Measurements from ENCODE around the gene NKD2.
"Not testable (repeated sequence)": the region's sequence is repeated elsewhere in the genome, so short reads cannot be mapped to it uniquely, and the experiment has no call there.

NKD2 gene

DNA sequence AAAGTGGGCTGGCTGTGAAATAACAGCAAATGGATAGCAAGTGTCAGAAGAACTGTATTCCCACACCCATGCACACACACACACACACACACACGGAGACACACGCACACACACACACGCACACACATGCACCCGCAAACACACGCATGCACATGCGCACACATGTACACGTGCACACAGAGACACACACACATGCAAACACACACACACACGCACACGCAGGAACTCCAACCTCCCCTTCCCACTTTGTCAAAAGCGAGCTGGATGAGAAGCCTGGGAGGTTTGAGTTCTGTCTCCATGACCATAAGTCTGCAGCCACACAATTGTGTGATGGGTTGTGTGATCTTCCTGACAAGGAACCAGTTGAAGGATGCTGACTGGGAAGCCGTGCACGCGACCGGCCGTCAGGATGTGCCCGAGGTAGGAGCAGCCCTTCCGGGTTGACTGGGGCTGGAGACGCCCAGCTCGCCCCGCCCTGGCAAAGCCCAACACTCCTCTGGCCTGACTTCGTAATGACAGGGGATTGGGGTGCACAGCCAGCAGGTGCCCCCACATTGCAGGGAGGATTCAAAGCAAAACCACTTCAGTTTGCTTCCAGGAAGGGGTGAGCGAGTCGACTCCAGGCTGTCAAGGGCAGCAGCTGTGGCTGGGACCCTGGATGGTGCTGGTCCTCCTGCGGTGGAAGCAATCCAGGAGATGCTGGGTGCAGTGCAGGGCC, 29.3 kb upstream of the NKD2 start:
- no peak for DNase-seq

DNA sequence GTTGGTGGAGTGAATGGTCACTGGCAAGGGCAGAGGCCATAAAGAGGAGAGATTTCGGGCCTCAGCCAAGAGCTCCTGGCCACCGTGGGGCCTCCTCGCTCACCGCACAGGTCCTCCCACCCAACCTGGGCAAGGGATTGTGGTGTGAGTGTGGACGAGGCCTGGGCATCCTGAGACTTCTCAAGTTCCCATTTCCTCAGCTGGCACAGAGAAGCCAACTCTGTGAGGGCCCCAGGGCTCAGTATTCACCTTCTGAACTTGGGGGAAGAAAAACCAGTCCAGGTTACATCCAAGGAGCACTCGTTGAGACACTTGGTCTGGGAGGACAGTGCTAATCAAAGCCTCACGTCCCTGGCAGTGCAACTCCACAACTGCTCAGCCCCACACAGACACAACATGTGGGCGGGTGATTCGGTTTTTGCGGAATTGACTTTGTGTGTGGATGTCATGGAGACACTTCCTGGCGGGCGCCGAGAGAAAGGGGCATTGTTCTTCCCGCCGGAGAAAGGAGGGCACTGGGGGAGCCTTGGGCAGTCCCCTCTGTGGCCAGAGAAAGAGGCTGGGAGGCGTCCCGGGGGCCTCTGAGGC, 28.5 kb upstream of the NKD2 start:
- DNase-seq: no peak

DNA sequence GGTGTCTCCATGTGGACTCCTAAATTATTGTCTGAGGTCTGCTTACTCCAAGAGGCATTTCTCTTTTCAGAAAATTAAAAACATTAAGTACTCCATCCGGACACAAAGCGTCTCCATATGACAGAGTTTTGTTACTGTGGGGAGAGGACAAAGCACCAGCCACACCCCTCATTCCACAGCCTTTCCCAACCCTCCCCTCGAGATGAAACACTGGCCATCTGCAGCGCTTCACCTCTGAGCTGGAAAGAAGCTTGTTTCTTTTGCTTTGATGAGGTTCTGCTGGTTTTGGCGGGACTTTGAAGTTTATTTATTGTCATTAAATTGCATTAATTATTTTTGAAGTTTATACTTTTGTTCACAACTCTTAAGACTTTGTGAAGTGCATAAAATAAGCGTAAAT, 27.6 kb upstream of the NKD2 start:
- DNase-seq: no peak

DNA sequence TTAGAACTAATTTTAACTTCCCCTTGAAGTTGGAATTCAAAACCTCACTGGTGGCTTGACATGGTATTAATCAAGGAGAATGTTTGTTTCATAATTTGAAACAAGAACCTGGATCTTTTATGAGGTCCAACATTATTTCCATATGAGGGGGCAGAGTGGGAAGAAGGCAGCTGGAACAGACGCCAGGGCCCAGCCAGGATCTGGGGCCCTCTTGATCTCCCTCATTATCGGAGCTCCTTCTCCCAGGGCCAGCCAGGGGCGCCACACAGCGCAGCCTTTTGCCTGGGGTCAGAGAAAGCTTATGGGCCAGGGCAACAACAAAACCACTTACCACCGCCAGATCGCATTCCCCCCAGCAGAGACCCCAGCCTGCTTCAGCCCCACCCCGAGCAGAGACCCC, 27.1 kb upstream of the NKD2 start:
- DNase-seq: no peak

DNA sequence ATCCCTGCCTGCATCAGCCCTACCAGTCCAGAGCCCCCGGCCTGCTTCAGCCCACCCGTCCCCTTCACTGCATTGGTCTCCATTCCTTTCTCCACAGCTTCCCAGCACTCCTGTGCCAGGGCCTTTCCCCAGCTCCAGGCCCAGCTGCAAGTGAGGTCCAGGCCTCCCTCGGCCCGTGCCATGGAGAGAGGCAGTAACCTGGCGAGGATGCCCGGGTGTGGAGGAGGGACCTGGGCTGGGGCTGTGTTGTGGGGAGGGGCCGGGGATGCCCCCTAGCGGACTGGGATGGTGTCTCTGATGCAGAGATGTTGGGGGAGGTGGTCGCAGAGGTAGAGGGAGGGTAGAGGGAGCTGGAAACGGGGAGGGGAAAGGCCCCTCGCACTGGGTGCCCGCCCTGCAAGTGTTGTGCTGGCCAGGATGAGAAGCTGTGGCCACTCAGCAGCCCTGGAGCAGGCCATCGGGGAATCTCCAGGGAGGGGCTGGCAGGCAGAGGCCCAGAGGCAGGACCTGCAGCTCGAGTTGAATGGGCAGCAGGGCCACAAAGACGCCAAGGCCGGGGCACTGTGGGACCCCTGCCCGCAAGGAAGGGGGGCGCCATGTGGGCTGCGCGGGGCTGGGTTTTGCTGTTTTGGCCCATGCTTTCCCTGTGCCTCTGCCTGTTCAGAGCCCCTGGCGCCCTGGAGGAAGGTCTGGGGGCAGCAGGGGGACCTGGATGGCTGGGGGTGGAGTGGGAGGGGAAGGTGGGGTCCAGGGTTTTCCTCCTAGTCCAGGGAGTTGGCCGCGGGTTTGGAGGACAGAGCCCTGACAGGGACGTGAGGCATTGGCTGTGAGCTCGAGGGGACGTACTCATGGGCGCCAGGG, 26.0 kb upstream of the NKD2 start:
- DNase-seq: no peak

DNA sequence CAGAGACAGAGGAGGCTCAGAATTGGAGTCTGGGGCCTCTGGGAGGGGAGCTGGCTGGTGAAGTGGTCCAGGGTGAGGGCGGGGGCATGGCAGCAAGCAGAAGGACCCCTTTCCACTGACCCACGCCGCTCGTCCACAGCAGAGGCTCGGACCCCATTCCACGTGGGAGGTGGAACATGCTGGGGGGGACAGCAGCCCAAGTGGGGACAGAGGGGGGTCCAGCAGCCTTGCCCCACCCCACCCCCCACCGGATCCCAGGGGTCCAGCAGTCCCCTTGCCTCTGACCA, 25.4 kb upstream of the NKD2 start:
- no peak for DNase-seq

DNA sequence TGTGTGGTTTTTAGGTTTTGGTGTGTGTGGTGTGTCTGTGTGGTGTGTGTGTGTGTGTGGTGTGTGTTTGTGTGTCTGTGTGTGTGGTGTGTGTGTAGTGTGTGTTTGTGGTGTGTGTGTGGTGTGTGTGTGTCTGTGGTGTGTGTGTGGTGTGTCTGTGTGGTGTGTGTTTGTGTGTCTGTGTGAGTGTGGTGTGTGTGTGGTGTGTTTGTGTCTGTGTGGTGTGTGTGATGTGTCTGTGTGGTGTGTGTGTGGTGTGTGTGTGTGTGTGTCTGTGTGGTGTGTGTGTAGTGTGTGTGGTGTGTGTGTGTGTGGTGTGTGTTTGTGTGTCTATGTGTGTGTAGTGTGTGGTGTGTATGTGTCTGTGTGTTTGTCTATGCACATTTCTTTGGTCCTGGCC, 25.0 kb upstream of the NKD2 start:
- DNase-seq: no peak

DNA sequence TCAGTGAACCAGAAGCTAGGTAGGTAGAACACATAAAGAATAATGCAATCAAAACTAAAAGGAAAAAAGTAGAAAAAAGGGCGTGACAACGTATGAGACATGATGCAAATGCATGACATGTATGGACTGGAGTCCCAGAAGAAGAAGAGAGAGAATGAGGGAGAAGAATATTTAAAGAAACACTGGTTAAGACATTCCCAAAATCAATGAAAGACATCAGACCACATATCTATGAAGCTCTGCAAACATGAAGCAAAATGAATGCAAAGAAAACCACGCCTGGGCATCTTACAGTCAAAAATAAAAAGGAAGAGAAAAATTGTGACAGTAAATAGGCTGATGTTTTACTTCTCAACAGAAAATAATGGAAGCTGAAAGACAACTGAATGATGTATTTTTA, 23.8 kb upstream of the NKD2 start:
- DNase-seq: no peak

DNA sequence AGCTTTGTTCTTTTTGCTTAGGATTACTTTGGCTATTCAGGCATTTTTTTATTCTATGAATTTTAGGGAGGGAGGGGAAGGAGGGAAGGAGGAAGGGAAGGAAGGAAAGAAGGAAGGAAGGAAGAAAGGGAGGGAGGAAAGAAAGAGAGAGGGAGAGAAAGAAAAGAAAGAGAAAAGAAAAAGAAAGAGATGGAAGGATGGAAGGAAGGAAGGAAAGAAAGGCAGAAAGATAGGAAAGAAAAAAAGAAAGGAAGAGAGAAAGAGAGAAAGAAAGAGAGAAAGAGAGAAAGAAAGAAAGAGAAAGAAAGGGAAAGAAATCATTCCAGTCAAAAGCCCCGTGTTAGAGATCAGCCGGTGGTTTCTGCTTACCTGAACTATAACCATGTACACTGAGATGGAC, 20.8 kb upstream of the NKD2 start:
- DNase-seq: no peak

DNA sequence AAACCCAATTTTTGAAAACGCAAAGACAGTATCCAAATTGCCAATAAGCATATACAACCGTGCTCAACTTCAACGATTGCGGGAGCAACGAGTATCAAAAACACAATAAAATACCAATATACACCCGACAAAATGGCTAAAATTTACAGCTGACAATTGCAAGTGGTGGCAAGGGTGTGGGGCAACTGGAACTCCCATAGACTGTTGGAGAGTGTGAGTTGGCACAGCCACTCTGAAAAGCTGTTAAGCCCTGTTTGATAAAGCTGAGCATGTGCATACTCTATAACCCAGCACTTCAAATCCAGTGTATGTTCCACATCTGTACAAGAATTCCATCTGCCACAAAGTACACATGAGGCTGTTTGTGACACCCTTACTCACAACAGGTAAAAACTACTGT, 20.3 kb upstream of the NKD2 start:
- no peak for DNase-seq

DNA sequence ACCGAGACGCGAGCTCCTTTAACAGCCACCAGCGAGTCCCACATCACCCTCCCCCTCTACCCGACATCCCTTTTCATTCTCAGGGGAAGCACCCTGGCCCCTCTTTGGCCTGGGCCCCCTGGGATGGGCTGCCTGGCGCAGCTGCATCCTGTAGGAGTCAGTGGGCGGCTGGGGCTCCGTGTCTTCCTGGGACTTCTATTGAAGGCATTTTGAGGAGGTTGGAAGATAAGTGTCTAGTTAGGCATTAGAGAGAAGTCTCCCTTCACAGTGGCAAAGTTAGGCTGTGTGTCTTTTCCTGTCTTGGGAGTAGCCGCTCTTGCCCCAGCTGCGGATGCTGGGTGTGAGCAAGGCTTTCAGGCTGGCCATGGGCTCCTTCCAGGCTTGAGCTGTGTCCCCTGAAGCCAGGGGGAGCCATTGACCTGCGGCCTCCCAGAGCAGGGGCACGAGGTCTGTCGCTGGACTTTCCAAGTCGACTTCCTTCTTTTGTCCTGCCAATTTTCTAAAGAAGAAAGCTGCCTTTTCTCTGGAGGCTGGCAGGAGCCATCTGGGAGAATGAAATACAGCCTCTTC, 18.6 kb upstream of the NKD2 start:
- no peak for DNase-seq

DNA sequence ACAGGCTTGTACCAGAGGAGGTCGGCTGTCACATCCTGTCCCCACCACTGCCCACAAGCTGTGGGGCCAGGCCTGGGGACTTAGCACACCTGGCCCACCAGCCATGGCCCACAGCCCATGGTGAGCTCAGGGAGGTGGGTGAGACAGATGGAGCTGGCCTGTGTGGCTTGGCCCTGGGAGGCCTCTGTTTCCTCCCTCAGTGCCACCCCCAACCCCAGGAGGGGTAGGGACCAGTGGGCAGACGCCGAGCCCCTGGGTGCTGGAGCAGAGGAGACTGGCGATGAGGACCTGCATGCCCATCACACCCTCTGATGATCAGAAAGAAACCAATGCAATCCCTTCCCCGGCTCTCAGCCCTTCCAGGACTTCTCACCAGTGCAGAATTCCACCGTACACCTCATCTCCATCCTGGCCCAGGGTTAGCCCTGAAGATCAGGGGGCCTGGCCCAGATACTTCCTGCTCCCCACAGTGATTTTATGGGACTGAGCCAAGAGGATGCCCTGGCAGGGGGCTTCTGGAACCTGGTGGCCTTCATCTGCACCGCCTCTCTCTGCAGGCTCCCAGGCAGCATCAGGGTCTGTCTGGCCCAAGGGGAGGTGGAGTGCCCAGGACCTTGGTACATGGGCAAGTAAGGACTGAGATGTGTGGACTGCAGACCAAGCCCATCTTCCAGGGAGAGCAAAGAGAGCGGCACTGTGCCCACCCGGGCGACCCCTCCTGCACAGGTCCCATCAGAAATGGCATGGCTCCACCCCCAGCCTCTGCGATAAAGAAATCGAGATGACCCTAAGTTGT, 16.9 kb upstream of the NKD2 start:
- no peak for DNase-seq

DNA sequence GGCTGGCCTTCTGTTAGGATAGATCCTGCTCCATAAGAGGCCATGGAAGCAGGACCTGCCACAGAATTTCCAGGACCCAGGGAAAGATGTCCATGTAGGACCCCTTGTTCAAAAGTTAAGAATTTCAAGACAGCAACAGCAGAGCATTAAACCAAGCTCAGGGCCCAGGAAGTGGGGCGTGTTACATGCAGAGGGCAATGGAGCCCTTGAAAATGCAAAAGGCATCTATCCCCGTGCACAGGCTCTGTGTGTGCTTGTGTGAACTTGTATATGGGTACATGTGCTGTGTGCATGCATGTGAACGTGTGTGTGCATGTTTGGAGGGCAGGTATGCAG, 14.4 kb upstream of the NKD2 start:
- DNase-seq: no peak

DNA sequence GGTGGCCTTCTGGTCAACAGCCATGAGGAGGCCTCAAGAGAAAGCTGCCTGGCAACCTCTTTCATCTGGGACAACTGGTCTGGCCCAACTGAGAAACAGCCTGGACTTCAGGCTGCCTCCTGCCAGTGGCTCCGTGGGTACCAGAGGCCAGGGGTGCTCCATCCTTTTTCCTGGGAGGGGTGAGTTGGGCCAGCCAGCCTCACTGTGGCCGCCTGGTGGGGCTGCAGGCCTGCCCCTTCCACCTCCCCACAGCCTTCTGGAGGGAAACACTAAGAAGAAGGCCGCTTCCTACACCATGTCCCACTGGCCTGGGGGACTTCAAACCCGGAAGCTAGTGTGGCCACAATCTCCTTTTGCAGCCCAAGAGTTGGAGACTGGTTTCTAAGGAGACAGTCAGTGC, 13.8 kb upstream of the NKD2 start:
- DNase-seq: no peak

DNA sequence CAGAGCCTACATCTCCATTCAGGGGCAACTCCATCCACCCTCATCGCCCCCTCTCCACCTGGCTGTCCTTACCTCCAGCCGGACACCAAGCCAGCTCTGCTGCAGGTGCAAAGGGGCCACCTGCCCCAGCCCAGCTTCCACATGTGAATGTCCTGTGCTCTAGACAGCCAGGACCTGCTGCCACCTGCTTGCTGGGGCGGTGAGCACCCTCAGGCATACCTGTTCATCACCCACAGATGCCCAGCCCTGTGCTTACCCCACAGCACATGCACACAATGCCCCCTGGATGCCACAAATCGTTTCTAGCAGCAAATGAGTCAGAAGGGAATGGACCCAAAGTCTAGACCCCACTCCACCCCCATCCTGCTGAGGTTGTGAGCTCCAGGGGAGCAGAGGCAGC, 13.3 kb upstream of the NKD2 start:
- no peak for DNase-seq

DNA sequence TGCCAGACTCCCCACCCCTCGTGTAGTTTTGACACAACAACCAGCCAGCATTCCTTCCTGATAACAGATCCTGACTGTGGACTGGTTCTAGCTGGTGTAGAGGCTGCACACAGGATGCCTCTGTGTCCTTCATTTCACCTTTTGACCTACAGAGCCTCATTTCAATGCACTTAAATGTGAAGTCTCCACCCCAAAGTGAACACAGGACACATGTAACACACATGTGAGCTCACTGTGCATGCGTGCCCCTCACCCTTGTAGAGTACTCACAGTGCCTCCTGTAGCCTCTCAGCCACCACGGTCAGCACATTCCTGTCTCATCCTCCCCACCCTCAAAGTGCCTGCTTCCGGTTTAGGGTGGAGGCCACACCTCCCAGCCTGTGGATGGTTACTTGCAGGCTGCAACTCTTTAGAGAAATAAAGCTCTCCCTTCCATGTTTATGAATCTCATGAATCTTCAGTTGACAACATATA, 11.6 kb upstream of the NKD2 start:
- no peak for DNase-seq

DNA sequence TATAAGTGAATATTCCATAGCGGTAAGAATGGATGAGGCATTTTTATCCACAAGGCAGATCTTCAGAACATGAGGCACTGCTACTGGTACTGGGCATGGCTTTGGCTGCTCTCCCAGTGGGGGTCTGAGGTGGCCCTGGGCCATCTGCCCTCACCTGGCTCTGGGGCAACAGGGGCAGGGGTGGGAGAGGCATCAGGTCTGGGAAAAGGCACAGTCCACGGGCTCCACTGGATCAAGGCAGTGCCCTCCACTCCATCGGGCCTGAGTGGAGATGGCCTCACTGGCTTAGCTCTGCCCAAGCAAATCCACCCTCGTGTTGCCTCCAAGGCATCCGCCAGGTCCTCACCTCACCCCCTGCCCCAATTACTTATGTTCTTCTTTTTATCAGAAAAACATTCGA, 10.9 kb upstream of the NKD2 start:
- no peak for DNase-seq

DNA sequence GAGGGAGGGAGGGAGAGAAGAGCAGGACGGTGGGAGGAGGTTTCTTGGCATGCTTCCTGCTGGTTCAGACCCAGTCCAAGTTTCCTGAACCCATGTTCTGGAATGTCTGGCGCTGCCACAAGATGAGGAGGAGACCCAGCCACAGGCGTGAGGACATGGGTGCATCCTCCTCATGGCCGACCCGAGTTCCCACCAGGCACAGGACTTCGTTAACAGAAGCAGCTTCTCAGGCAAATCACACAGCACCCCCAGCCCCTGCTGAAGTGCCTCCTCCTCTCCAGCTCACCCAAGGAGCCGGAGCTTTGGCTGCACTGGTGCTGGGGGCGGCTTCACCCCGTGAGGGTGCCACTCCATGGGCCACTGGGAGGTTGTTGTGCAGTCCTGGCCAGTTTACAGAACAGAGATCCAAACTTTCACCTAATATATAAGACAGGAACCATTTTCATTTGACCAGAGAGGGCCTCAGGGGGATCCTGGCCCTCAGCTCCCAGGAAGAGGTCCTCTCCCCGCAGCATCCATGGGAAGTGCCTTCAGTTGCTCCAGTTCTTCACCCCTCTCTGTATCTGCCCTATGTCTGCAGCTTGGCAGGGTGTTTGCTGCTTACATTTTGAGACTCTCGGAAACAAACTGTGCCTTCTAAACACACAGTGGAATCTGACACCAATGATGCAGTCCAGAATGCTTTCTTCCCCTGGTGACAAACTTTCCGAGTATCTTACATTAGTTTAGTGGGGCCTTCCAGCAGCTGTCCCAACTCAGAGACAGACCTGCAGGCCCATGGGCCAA, 10.2 kb upstream of the NKD2 start:
- DNase-seq: no peak

DNA sequence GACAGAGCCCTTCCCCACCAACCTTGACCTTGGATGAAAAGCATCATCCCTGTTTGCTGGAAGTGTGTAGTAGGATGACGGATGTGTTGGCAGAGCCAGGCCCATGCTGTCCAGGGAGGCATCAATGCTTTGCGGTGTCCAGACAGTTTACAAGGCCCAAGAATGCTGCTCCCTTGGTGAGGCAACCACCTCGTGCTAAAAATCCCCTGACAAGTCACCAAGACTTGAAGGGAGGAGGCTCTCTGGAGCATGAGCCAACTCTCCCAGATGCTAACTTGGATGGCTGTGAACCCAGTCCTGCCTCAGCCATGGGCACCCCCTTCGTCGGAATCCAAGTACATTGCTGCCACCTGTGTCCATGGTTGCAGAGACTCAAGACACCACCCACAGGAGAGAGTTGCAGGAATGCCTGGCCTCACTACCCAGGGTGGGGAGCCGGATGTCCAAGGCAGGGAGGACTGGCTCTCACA, 9.5 kb upstream of the NKD2 start:
- DNase-seq: no peak

DNA sequence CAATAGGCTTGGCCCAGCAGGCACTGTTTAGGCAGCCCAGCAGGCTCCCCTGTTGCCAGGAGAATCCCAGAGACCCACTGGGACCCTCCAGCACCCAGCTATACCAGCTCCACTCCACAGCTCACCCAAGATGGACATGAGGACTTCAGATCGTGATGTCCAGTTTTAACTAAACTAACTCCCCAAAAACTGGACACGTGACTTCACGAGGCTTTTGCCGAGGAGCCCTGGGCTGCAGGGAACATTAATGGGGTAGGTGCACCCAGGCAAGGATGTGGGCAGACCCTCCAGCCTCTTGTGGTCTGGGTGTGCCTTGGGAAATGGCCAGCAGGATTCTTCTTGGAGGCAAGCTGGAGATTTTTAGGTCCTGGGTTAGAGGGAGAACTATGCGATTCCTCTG, 8.9 kb upstream of the NKD2 start:
- no peak for DNase-seq

DNA sequence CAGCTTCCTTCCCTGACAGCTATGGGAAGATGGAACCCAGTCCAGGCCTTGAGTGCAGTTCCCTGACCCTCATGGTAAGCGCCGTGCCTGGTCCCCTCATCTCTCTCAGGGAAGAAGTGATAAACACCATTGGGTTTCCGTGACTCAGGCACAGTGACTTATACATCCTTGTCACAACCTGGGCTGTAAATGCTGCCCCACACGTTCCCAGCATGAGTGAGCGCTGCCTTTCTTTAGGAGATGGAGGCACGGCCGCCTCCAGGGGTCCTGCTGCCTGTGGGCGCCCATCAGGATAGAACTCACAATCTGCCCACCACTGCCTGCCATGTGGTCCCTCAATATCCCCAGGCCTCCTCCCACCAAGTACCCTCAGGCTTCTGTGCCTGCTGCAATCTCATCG, 8.3 kb upstream of the NKD2 start:
- no peak for DNase-seq

DNA sequence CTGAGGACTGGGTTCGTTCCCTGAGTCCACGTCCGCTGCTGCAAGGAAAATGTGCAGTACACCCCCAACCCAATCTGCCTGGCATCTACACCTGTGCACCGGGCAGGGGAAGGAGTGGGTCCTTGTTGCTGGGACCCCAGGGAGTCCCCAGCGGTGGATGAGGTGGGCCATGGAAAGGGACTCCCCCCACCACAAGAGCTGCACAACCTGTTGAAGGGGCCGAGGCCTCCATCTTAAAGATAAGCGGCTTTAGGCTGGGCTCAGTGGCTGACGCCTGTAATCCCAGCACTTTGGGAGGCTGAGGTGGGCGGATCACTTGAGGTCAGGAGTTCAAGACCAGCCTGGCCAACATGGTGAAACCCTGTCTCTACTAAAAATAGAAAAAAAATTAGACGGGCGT, 7.8 kb upstream of the NKD2 start:
- not testable (repeated sequence) for DNase-seq

All from DMS 273 treated with DMSO at 0.1 percent for 48 hours (cell line).